HEK293T (cell line): ENCODE measurements around the gene PITPNM3.

Experiments used
- CTCF ChIA-PET: fragments of 350-600 bp; formaldehyde crosslinking; extraction: SDS; loops from one replicate; lab custom pipeline; 2021; ENCODE audit warnings: antibody characterized with exemption, inconsistent platforms; lab: Yijun Ruan, JAX
- POLR2A ChIA-PET: fragments of 350-600 bp; formaldehyde crosslinking; extraction: SDS; loops from one replicate; lab custom pipeline; 2020; ENCODE audit warnings: antibody characterized with exemption, inconsistent platforms; lab: Yijun Ruan, JAX
- DNase-seq: peaks from one replicate; pipeline ENCODE4 v3.0.0; 2012; ENCODE audit warnings: mixed read lengths; ENCODE audit errors: extremely low spot score
- ARNT ChIP-seq: fragments of 450-650 bp; IDR thresholded peaks from 2 replicates; pipeline ENCODE4 v1.6.1; 2017; ENCODE audit warnings: mild to moderate bottlenecking
- BHLHE40 ChIP-seq: fragments of 450-650 bp; IDR thresholded peaks from 2 replicates; pipeline ENCODE4 v1.6.1; 2016; ENCODE audit warnings: mild to moderate bottlenecking, moderate library complexity, borderline replicate concordance
- CTBP1 ChIP-seq: fragments of 450-650 bp; IDR thresholded peaks from 2 replicates; pipeline ENCODE4 v1.6.1; 2016; ENCODE audit warnings: borderline replicate concordance
- ELF4 ChIP-seq: fragments of 450-650 bp; IDR thresholded peaks from 2 replicates; pipeline ENCODE4 v1.6.1; 2017; ENCODE audit warnings: antibody characterized with exemption
- FOXA1 ChIP-seq: fragments of 450-650 bp; IDR thresholded peaks from 2 replicates; pipeline ENCODE4 v1.6.1; 2016; ENCODE audit warnings: mild to moderate bottlenecking
- FOXK2 ChIP-seq: fragments of 450-650 bp; IDR thresholded peaks from 2 replicates; pipeline ENCODE4 v1.6.1; 2016; ENCODE audit warnings: mild to moderate bottlenecking
- FOXM1 ChIP-seq: fragments of 450-650 bp; IDR thresholded peaks from 2 replicates; pipeline ENCODE4 v1.6.1; 2017; ENCODE audit warnings: mild to moderate bottlenecking, borderline replicate concordance
- HDGF ChIP-seq: fragments of 450-650 bp; IDR thresholded peaks from 2 replicates; pipeline ENCODE4 v1.6.1; 2017; ENCODE audit warnings: antibody characterized with exemption, borderline replicate concordance
- L3MBTL2 ChIP-seq: fragments of 450-650 bp; conservative IDR thresholded peaks from 2 replicates; pipeline ENCODE4 v1.6.1; 2016; ENCODE audit warnings: mild to moderate bottlenecking
- LEF1 ChIP-seq: fragments of 450-650 bp; IDR thresholded peaks from 2 replicates; pipeline ENCODE4 v1.6.1; 2017; ENCODE audit warnings: mild to moderate bottlenecking, borderline replicate concordance
- NFRKB ChIP-seq: fragments of 450-650 bp; IDR thresholded peaks from 2 replicates; pipeline ENCODE4 v1.6.1; 2016; ENCODE audit warnings: mild to moderate bottlenecking, moderate library complexity
- SP1 ChIP-seq: fragments of 450-650 bp; IDR thresholded peaks from 2 replicates; pipeline ENCODE4 v1.6.1; 2017
- SUZ12 ChIP-seq: fragments of 450-650 bp; IDR thresholded peaks from 2 replicates; pipeline ENCODE4 v1.6.1; 2016; ENCODE audit warnings: mild to moderate bottlenecking
- TARDBP ChIP-seq: fragments of 450-650 bp; IDR thresholded peaks from 2 replicates; pipeline ENCODE4 v1.6.1; 2016
- ZNF384 ChIP-seq: fragments of 450-650 bp; IDR thresholded peaks from 2 replicates; pipeline ENCODE4 v1.6.1; 2016
- TF ChIP-seq, protein P1 (sequence below): fragments of 450-650 bp; IDR thresholded peaks from 2 replicates; pipeline ENCODE4 v1.6.1; 2016

The PITPNM3 gene

DNA sequence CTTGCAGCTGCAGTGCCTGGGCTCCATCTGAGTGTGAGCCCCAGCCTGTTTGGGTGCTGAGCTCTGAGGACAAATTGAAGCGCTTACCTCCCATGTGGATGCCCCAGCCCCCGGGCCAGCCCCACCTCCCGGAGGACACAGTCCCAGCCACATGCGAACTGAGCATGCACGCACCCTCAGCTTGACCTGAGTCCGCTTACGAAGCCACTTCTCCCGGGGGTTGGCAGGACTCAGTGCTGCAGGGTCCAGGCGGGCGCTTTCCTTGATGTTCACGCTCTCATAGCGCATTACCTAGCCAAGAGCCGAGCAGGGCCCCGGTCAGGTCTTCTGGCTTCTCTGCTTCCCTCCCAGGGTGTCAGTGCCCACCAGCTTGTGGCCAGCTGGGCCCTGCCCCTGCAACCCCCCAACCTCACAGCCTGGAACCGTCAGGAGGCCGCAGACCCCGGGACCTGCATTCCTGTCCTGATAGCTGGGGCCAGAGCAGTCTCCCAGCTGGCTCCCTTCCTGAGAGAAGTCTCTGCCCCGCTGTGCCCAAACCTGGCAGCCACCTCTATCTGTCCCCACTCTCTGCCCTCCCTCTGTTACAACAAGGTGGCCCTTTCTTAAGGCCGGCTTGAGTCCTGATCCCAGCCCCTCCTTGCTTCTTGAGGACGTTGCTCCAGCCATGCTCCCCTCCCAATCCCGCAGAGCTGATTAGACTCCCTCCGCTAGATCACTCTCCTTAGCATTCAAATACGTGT is 88.1 kb downstream of the PITPNM3 start:
- no peak for DNase-seq
- POLR2A ChIA-PET = interaction anchor here (0.7 kb wide), 1 partner anchor 24 kb away, joined by 3 read pairs; the partner anchor contains the start of gene PIMREG
- CTCF ChIA-PET = no interaction called here
- no peak for TF ChIP-seq CTBP1
- TF ChIP-seq ARNT = no peak
- TF ChIP-seq LEF1 = no peak
- TF ChIP-seq, protein P1, sequence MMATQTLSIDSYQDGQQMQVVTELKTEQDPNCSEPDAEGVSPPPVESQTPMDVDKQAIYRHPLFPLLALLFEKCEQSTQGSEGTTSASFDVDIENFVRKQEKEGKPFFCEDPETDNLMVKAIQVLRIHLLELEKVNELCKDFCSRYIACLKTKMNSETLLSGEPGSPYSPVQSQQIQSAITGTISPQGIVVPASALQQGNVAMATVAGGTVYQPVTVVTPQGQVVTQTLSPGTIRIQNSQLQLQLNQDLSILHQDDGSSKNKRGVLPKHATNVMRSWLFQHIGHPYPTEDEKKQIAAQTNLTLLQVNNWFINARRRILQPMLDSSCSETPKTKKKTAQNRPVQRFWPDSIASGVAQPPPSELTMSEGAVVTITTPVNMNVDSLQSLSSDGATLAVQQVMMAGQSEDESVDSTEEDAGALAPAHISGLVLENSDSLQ = no peak
- no peak for TF ChIP-seq L3MBTL2
- TF ChIP-seq BHLHE40 = no peak
- no peak for TF ChIP-seq FOXM1
- no peak for TF ChIP-seq SP1

DNA sequence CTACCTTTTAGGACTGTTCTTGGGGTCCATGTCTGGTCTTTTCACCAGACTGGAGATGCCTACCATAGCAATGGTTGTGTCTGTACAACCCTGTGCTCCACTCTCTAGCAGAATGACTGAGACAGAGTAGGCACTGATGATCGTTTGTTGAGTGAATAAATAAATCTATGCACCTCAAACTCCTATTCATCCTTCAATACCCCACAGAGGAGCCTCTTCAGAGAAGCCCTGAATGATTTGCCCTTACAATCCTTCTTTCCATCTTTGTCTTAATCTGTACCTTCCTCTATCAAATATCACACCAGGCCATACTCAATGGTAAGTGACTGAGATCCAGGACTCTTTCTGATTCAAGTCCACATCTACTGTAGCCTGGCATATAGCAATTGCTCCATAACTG is 88.8 kb downstream of the PITPNM3 start:
- ChIA-PET CTCF (no interaction called here), POLR2A (no interaction called here)
- DNase-seq = no peak
- TF ChIP-seq SP1 (no peak), CTBP1 (no peak), L3MBTL2 (no peak), FOXA1 (no peak), SUZ12 (no peak), ZNF384 (no peak), FOXM1 (no peak), LEF1 (no peak), FOXK2 (no peak), ELF4 (no peak), TARDBP (no peak), BHLHE40 (no peak), NFRKB (no peak)
- TF ChIP-seq, protein P1 = no peak

DNA sequence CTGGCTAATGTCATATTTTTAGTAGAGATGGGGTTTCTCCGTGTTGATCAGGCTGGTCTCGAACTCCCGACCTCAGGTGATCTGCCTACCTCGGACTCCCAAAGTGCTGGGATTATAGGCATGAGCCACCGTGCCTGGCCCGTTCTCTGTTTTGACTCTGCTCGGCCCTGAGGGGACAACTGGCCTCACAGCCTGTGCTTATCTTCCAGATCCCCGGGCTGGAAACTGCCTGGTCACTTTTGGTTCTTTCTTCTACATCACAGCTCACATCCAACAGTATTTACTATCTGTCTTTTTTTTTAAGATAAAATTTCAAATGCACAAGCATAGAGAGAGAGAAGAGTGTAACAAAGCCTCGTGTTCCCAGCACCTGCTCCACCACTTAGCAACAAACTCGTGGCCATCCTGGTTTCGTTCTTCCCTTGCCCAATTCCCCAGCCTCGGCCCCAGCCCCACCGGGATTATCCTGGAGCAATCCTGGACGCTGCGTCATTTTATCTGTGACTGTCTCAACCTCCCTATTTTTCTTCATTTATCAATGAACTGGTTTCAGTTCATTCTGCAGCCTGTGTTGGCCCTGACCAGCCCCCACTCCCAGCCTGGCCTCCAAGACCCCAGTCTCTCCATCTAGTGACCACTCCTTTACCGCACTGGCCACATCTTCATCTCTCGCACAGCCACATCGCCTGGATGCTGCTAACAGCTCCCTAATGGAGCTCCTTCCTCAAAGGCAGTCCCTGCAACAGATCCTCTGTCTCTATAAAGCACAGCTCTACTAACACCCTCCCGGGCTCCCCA is 91.0 kb downstream of the PITPNM3 start:
- DNase-seq = no peak
- TF ChIP-seq HDGF = no peak
- TF ChIP-seq L3MBTL2 = no peak
- no peak for TF ChIP-seq CTBP1
- no peak for TF ChIP-seq FOXA1
- no peak for TF ChIP-seq SP1
- TF ChIP-seq FOXK2 = no peak
- no peak for TF ChIP-seq ELF4
- TF ChIP-seq TARDBP = no peak
- TF ChIP-seq FOXM1 = no peak
- TF ChIP-seq NFRKB = no peak
- TF ChIP-seq, protein P1 = no peak
- no peak for TF ChIP-seq LEF1
- TF ChIP-seq SUZ12 = no peak
- no peak for TF ChIP-seq ZNF384
- ChIA-PET CTCF (no interaction called here), POLR2A (no interaction called here)

DNA sequence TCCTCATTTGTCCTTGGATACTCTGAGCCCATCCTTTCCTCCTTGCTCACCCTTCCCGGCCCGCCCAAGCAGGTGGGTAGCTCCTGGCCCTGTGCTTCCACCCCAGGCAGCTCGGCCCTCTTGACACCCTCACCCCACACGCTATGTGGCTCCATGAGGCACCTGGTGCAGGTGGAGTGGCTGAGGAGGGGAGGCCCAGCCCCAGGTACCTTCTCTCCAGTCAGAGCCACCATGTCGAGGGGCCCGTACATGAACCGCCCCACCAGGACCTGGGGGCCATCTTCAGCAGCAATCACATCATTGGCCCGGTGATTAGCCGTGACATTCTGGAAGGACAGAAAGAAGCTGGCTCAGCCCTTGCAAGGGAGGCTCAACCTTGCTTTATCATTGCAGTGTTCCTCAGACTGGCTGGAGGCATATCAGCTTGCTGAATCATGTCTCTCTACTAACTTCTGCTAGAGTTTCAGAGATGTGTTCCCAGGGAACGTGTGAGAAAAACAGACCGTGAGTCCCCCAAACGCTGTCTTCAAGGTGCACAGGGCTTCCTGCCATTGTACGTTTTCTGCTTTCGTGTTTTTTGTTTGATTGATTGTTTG is 91.8 kb downstream of the PITPNM3 start:
- POLR2A ChIA-PET = no interaction called here
- CTCF ChIA-PET = no interaction called here
- TF ChIP-seq TARDBP (no peak), NFRKB (no peak), ARNT (no peak), CTBP1 (no peak), SP1 (no peak), HDGF (no peak), FOXA1 (no peak), FOXM1 (no peak)
- TF ChIP-seq, protein P1 = no peak
- DNase-seq = no peak
